H9 (cell line): ENCODE results near the gene TEAD2. TPM values are rescaled to one million over a fixed set of nuclear protein-coding genes. Genes with fewer than 3 reads are reported as not detected.

ENCODE experiments used
- DNase-seq: peaks from one replicate; pipeline ENCODE4 v3.0.0-alpha.2; 2017
- H2AFZ ChIP-seq: one replicate; pipeline ENCODE4 v1.6.1; 2013; ENCODE audit warnings: mild to moderate bottlenecking, low read length, control low read depth, moderate library complexity
- H2AK5ac ChIP-seq: 2 replicates; pipeline ENCODE4 v1.6.1; 2013; ENCODE audit warnings: low read length, control low read depth, mixed read lengths; ENCODE audit not compliant: insufficient read length
- H2BK120ac ChIP-seq: one replicate; pipeline ENCODE4 v1.6.1; 2013; ENCODE audit warnings: low read depth, mild to moderate bottlenecking, low read length, control low read depth, inconsistent platforms; ENCODE audit not compliant: poor library complexity, severe bottlenecking
- H2BK12ac ChIP-seq: 2 replicates; pipeline ENCODE4 v1.6.1; 2013; ENCODE audit warnings: low read length, control low read depth, mixed read lengths, low read depth; ENCODE audit not compliant: insufficient read length
- H2BK15ac ChIP-seq: 2 replicates; pipeline ENCODE4 v1.6.1; 2013; ENCODE audit warnings: low read depth, low read length, control low read depth
- H2BK20ac ChIP-seq: one replicate; pipeline ENCODE4 v1.6.1; 2013; ENCODE audit warnings: low read depth, mild to moderate bottlenecking, low read length, control low read depth, inconsistent platforms; ENCODE audit not compliant: poor library complexity, severe bottlenecking
- H2BK5ac ChIP-seq: 2 replicates; pipeline ENCODE4 v1.6.1; 2013; ENCODE audit warnings: low read length, control low read depth, mixed read lengths; ENCODE audit not compliant: insufficient read length
- H3K14ac ChIP-seq: 2 replicates; pipeline ENCODE4 v1.6.1; 2013; ENCODE audit warnings: low read length, control low read depth; ENCODE audit not compliant: insufficient read depth
- H3K18ac ChIP-seq: 2 replicates; pipeline ENCODE4 v1.6.1; 2013; ENCODE audit warnings: low read depth, mild to moderate bottlenecking, mixed read lengths, low read length, control low read depth; ENCODE audit not compliant: insufficient read length
- H3K23ac ChIP-seq: 2 replicates; pipeline ENCODE4 v1.6.1; 2013; ENCODE audit warnings: low read length, control low read depth, mixed read lengths, low read depth; ENCODE audit not compliant: insufficient read length
- H3K23me2 ChIP-seq: 2 replicates; pipeline ENCODE4 v1.6.1; 2013; ENCODE audit warnings: low read depth, mild to moderate bottlenecking, mixed read lengths, low read length, control low read depth; ENCODE audit not compliant: insufficient read length, poor library complexity, severe bottlenecking
- H3K27ac ChIP-seq: 2 replicates; pipeline ENCODE4 v1.5.1; 2013; ENCODE audit warnings: low read length, control low read depth, mixed read lengths, low read depth; ENCODE audit not compliant: insufficient read length
- H3K27me3 ChIP-seq: 2 replicates; pipeline ENCODE4 v1.6.1; 2013; ENCODE audit warnings: low read length, control low read depth, inconsistent platforms; ENCODE audit not compliant: insufficient read depth
- H3K4ac ChIP-seq: 2 replicates; pipeline ENCODE4 v1.6.1; 2013; ENCODE audit warnings: low read depth, mild to moderate bottlenecking, control low read depth, inconsistent platforms, low read length, moderate library complexity
- H3K4me1 ChIP-seq: 2 replicates; pipeline ENCODE4 v1.6.1; 2013; ENCODE audit warnings: low read length, control low read depth, inconsistent platforms; ENCODE audit not compliant: insufficient read depth
- H3K4me2 ChIP-seq: 2 replicates; pipeline ENCODE4 v1.6.1; 2013; ENCODE audit warnings: low read length, control low read depth, mixed read lengths; ENCODE audit not compliant: insufficient read length, insufficient read depth
- H3K56ac ChIP-seq: 2 replicates; pipeline ENCODE4 v1.6.1; 2013; ENCODE audit warnings: low read depth, mild to moderate bottlenecking, mixed read lengths, low read length, control low read depth; ENCODE audit not compliant: insufficient read length
- H3K79me1 ChIP-seq: 2 replicates; pipeline ENCODE4 v1.6.1; 2013; ENCODE audit warnings: low read depth, mild to moderate bottlenecking, moderate library complexity, low read length, control low read depth, inconsistent platforms; ENCODE audit not compliant: insufficient read depth, poor library complexity, severe bottlenecking
- H3K79me2 ChIP-seq: 2 replicates; pipeline ENCODE4 v1.6.1; 2013; ENCODE audit warnings: low read length, control low read depth, inconsistent platforms; ENCODE audit not compliant: insufficient read depth
- H3K9ac ChIP-seq: 2 replicates; pipeline ENCODE4 v1.6.1; 2013; ENCODE audit warnings: low read length, control low read depth, mixed read lengths; ENCODE audit not compliant: insufficient read length; ENCODE audit errors: extremely low read depth
- H3K9me3 ChIP-seq: one replicate; pipeline ENCODE4 v1.6.1; 2013; ENCODE audit warnings: low read depth, low read length, inconsistent platforms; ENCODE audit not compliant: control insufficient read depth
- H3T11ph ChIP-seq: one replicate; pipeline ENCODE4 v1.6.1; 2013; ENCODE audit warnings: mild to moderate bottlenecking, low read length, control low read depth, inconsistent platforms
- H4K20me1 ChIP-seq: one replicate; pipeline ENCODE4 v1.6.1; 2013; ENCODE audit not compliant: control insufficient read depth, insufficient read length, insufficient read depth
- H4K5ac ChIP-seq: 2 replicates; pipeline ENCODE4 v1.6.1; 2013; ENCODE audit warnings: low read depth, mild to moderate bottlenecking, mixed read lengths, low read length, control low read depth; ENCODE audit not compliant: insufficient read length
- H4K8ac ChIP-seq: replicated peaks from 2 replicates; pipeline ENCODE4 v1.6.1; 2013; ENCODE audit warnings: low read length, control low read depth, mixed read lengths, low read depth; ENCODE audit not compliant: insufficient read length
- H4K91ac ChIP-seq: 2 replicates; pipeline ENCODE4 v1.6.1; 2013; ENCODE audit warnings: low read depth, mild to moderate bottlenecking, moderate library complexity, mixed read lengths, low read length, control low read depth; ENCODE audit not compliant: insufficient read length
- H3K27ac Mint-ChIP-seq, 3 experiments: 2 replicates in 2 of 3; 3 replicates in 1 of 3; pipeline ENCODE4 v1.8.0; 2020 to 2021; ENCODE audit warnings: mixed read lengths in 3 of 3, mild to moderate bottlenecking in 1 of 3, moderate library complexity in 1 of 3
- H3K27me3 Mint-ChIP-seq: 2 replicates; pipeline ENCODE4 v1.8.0; 2021; ENCODE audit warnings: low read depth, mild to moderate bottlenecking, moderate library complexity, mixed read lengths
- H3K36me3 Mint-ChIP-seq, 3 experiments: 2 replicates in 2 of 3; 3 replicates in 1 of 3; pipeline ENCODE4 v1.8.0; 2020 to 2021; ENCODE audit warnings: low read depth in 3 of 3, mixed read lengths in 3 of 3; ENCODE audit not compliant: insufficient read depth in 1 of 3
- H3K4me1 Mint-ChIP-seq, 2 experiments: 2 replicates each; pipeline ENCODE4 v1.8.0; 2020; ENCODE audit warnings: mixed read lengths in 2 of 2
- H3K4me3 Mint-ChIP-seq, 2 experiments: 2 replicates in 1 of 2; 3 replicates in 1 of 2; pipeline ENCODE4 v1.8.0; 2020 to 2021; ENCODE audit warnings: mild to moderate bottlenecking in 2 of 2, mixed read lengths in 2 of 2, moderate library complexity in 1 of 2
- H3K9me3 Mint-ChIP-seq, 2 experiments: 2 replicates in 1 of 2; 3 replicates in 1 of 2; pipeline ENCODE4 v1.8.0; 2020; ENCODE audit warnings: mild to moderate bottlenecking in 2 of 2, mixed read lengths in 2 of 2, moderate library complexity in 1 of 2
- WGBS: extraction: QIAGEN DNeasy Blood & Tissue Kit; methylation state at CpG from one replicate; pipeline ENCODE4 v1.1.7; 2013; ENCODE audit warnings: missing lambda C conversion rate, low lambda C conversion rate, mixed read lengths; ENCODE audit not compliant: insufficient read length; ENCODE audit errors: extremely low coverage; 5-methylcytosine and 5-hydroxymethylcytosine counted together
- total RNA-seq: library from RNA; stranded (reverse); gene quantifications from 2 replicates; pipeline ENCODE4 v1.2.1, GENCODE V29; 2021
- TF ChIP-seq, protein P1 (sequence below): fragments of 200-600 bp; sonication (generic); conservative IDR thresholded peaks from 3 replicates; pipeline ENCODE4 v1.8.0; 2021; ENCODE audit warnings: antibody characterized with exemption, mild to moderate bottlenecking

TEAD2 gene
- total RNA-seq, 1 experiment from 2014 or later: 126 TPM

- H3K4me2 ChIP-seq: peak overlapping the region; percentile 68
- H3T11ph ChIP-seq: no peak overlapping the region
- no peak overlapping the region for H2BK120ac ChIP-seq
- H2BK5ac ChIP-seq: no peak overlapping the region
- peaks cover 12% of the 10 kb centered on the region for H3K23me2 ChIP-seq
- no peak overlapping the region for H2BK15ac ChIP-seq
- H2AK5ac ChIP-seq: no peak overlapping the region
- H4K5ac ChIP-seq: no peak overlapping the region
- no peak overlapping the region for H3K23ac ChIP-seq
- H3K4ac ChIP-seq: no peak overlapping the region
- H4K8ac ChIP-seq: no peak overlapping the region
- H3K9me3 Mint-ChIP-seq: peaks cover 0 to 3% of the 10 kb centered on the region in 2 experiments; a peak in 2 of 5 replicates
- H3K27ac ChIP-seq: no peak overlapping the region
- H3K4me3 Mint-ChIP-seq: peak overlapping the region; percentile 61 to 83
- H3K79me1 ChIP-seq: no peaks in the 10 kb centered on the region
- no peaks in the 10 kb centered on the region for H3K79me2 ChIP-seq
- TF ChIP-seq, protein P1, sequence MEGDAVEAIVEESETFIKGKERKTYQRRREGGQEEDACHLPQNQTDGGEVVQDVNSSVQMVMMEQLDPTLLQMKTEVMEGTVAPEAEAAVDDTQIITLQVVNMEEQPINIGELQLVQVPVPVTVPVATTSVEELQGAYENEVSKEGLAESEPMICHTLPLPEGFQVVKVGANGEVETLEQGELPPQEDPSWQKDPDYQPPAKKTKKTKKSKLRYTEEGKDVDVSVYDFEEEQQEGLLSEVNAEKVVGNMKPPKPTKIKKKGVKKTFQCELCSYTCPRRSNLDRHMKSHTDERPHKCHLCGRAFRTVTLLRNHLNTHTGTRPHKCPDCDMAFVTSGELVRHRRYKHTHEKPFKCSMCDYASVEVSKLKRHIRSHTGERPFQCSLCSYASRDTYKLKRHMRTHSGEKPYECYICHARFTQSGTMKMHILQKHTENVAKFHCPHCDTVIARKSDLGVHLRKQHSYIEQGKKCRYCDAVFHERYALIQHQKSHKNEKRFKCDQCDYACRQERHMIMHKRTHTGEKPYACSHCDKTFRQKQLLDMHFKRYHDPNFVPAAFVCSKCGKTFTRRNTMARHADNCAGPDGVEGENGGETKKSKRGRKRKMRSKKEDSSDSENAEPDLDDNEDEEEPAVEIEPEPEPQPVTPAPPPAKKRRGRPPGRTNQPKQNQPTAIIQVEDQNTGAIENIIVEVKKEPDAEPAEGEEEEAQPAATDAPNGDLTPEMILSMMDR: no peak
- peak; percentile 98 for DNase-seq
- H3K18ac ChIP-seq: peak overlapping the region; percentile 80
- no CpG with 5 or more reads among the region's 47 CpGs for WGBS
- peaks cover 3% of the 10 kb centered on the region; the same call in 1 of the 2 replicates for H3K27me3 ChIP-seq
- H2BK20ac ChIP-seq: no peak overlapping the region
- no peak overlapping the region for H2AFZ ChIP-seq
- H3K56ac ChIP-seq: no peak overlapping the region
- no peaks in the 10 kb centered on the region for H3K9me3 ChIP-seq
- no peaks in the 10 kb centered on the region for H4K20me1 ChIP-seq
- peak overlapping the region in 2 of 3 experiments; percentile 86 to 97; a peak in 2 of 7 replicates for H3K27ac Mint-ChIP-seq
- H3K27me3 Mint-ChIP-seq: peaks cover 18% of the 10 kb centered on the region
- H3K4me1 Mint-ChIP-seq: peaks cover 20 to 36% of the 10 kb centered on the region in 2 experiments
- peaks cover 23 to 57% (median 43%) of the 10 kb centered on the region in 3 experiments for H3K36me3 Mint-ChIP-seq
- H4K91ac ChIP-seq: no peak overlapping the region
- no peak overlapping the region for H3K9ac ChIP-seq
- H3K4me1 ChIP-seq: peaks cover 2% of the 10 kb centered on the region; the same call in 1 of the 2 replicates
- 0 out of 2 replicates have a peak overlapping the region, but pooled peaks have one; percentile 48 for H3K14ac ChIP-seq
- no peak overlapping the region for H2BK12ac ChIP-seq
Observed at GRCh38 chr19:49339301-49340068, 22.7 kb downstream of the TEAD2 start.
